HG03432 (cell line): Measurements from ENCODE around the gene RAP1GAP2.
"Not testable (repeated sequence)": the region's sequence is repeated elsewhere in the genome, so short reads cannot be mapped to it uniquely, and the experiment has no call there.

Experiments used
- ATAC-seq: cut with Tn5 transposase; IDR thresholded peaks from one replicate; pipeline ENCODE4 v1.9.1; 2021; ENCODE audit warnings: mild to moderate bottlenecking, moderate library complexity; ENCODE audit not compliant: unreplicated experiment

Gene RAP1GAP2

GRCh38 chr17:2796164-2797125, at the start of gene RAP1GAP2:
Gene RAP1GAP2, plus strand, starts transcription at chr17:2796438. Its CDS starts 90 bp downstream, at chr17:2796528.
- ATAC-seq: no peak

GRCh38 chr17:2749058-2749783, 47.0 kb upstream of the RAP1GAP2 start, which contains the start of gene CCDC92B:
Gene CCDC92B, minus strand, starts transcription at chr17:2749652. Its CDS starts 14,507 bp downstream, at chr17:2735145.
- no peak for ATAC-seq

GRCh38 chr17:2749784-2750181, 46.5 kb upstream of the RAP1GAP2 start:
- no peak for ATAC-seq

- no peak for ATAC-seq
These were observed 45.5 kb upstream of the RAP1GAP2 start for GRCh38 chr17:2750721-2751120.

- ATAC-seq: no peak
These were observed 44.7 kb upstream of the RAP1GAP2 start for GRCh38 chr17:2751491-2751890.

GRCh38 chr17:2755891-2756724, 40.1 kb upstream of the RAP1GAP2 start:
- no peak for ATAC-seq

- ATAC-seq: no peak
These were observed 37.4 kb upstream of the RAP1GAP2 start for GRCh38 chr17:2758870-2759269.

GRCh38 chr17:2770129-2770528, 26.1 kb upstream of the RAP1GAP2 start:
- ATAC-seq: no peak

GRCh38 chr17:2775206-2775605, 21.0 kb upstream of the RAP1GAP2 start:
- no peak for ATAC-seq

- no peak for ATAC-seq
These were observed 19.5 kb upstream of the RAP1GAP2 start for GRCh38 chr17:2776589-2777241.

- no peak for ATAC-seq
These were observed 18.9 kb upstream of the RAP1GAP2 start for GRCh38 chr17:2777242-2777867.

- no peak for ATAC-seq
These were observed 17.7 kb upstream of the RAP1GAP2 start for GRCh38 chr17:2778489-2778888.

GRCh38 chr17:2779545-2779944, 16.7 kb upstream of the RAP1GAP2 start:
- ATAC-seq: no peak

GRCh38 chr17:2780256-2780655, 16.0 kb upstream of the RAP1GAP2 start:
- ATAC-seq: no peak

- no peak for ATAC-seq
These were observed 15.2 kb upstream of the RAP1GAP2 start for GRCh38 chr17:2780931-2781454.

- ATAC-seq: not testable (repeated sequence)
These were observed 14.6 kb upstream of the RAP1GAP2 start for GRCh38 chr17:2781598-2781997.

- no peak for ATAC-seq
These were observed 14.2 kb upstream of the RAP1GAP2 start for GRCh38 chr17:2782055-2782454.

- ATAC-seq: no peak
These were observed 12.8 kb upstream of the RAP1GAP2 start for GRCh38 chr17:2783310-2784030.

- ATAC-seq: no peak
These were observed 11.4 kb upstream of the RAP1GAP2 start for GRCh38 chr17:2784864-2785263.
